ENCODE data around the gene SEMA4C. TPM values are rescaled to one million over a fixed set of nuclear protein-coding genes. Genes with fewer than 3 reads are reported as not detected.

Gene SEMA4C
- total RNA-seq, 4 donors from 2014 or later, result 10.4 to 27.1 (median 17.8) TPM

- no peak for TF ChIP-seq CTCF (IDR thresholded peaks at IDR 0.05; ENCODE audit: low read depth)
Observed at GRCh38 chr2:96866149-96866548, 3.7 kb downstream of the SEMA4C start.

- no peak for TF ChIP-seq CTCF (IDR thresholded peaks at IDR 0.05; ENCODE audit: low read depth)
Observed at GRCh38 chr2:96865654-96866053, 4.2 kb downstream of the SEMA4C start.

GRCh38 chr2:96864343-96865091 is 5.4 kb downstream of the SEMA4C start:
- TF ChIP-seq CTCF (IDR thresholded peaks at IDR 0.05; ENCODE audit: low read depth), result no peak

GRCh38 chr2:96863575-96864342 is 6.1 kb downstream of the SEMA4C start:
- TF ChIP-seq CTCF (IDR thresholded peaks at IDR 0.05; ENCODE audit: low read depth), result no peak

GRCh38 chr2:96861074-96861473 is 8.8 kb downstream of the SEMA4C start:
- TF ChIP-seq CTCF (IDR thresholded peaks at IDR 0.05; ENCODE audit: low read depth), result no peak

GRCh38 chr2:96860065-96861029 is 9.5 kb downstream of the SEMA4C start:
- no peak for TF ChIP-seq CTCF (IDR thresholded peaks at IDR 0.05; ENCODE audit: low read depth)
